ENCODE results near the gene DOCK1.
"Not testable (repeated sequence)": the region's sequence is repeated elsewhere in the genome, so short reads cannot be mapped to it uniquely, and the experiment has no call there.

Gene DOCK1

GRCh38 chr10:126903656-126904360 is 1.4 kb upstream of the DOCK1 start:
- DNase-seq (ENCODE audit: low read depth in 3 of 3): no peak

GRCh38 chr10:126904516-126904817 is 761 bp upstream of the DOCK1 start:
- no peak for DNase-seq (ENCODE audit: low read depth in 3 of 3)

DNA sequence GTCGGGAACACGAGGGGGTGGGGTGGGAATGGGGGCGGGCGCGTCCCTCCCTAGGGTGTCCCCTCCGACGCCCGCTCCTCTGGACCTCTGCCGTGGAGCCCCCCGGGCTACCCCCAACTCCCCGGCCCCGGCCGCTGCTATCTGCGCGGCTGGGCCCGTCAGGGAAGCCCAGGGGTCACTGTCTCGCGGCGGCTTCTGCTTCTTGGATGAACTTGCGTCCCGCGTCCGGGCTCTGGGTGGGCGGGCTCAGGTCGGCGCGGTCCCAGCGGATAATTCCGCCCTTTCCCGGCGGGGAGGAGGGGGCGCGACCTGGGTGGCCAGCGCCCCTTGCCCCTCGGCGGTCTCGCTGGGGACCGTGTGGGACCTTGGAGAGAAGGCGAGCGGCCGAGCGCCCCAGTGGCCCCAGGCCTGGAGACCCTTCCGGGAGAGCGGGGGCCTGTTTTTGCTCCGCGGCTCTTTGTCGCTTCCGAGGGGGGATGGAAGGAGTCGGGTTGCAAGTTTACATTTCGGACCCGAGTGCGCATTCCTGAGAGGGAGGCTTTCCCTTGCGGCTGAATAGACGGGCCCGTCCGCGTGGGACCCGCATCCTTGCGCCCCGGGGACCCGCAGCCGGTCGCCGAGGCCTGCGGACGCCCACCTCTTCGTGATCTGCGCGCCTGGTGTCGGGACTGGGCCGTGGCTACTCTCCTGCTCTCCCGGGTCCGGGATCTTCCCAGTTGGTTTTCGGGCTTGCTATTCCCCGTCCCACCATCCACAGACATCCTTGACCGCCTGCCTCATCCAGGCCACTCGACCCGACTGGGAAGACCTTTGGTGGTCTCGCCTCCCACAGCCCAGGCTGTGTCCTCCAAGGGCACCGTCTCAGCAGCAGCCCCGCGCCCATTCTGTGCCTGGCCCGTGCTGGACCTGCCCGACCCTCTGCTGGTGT is 812 bp downstream of the DOCK1 start:
- DNase-seq (ENCODE audit: low read depth in 3 of 3): no peak

GRCh38 chr10:126906704-126907422 is 1.6 kb downstream of the DOCK1 start:
- DNase-seq (ENCODE audit: low read depth in 3 of 3): no peak

DNA sequence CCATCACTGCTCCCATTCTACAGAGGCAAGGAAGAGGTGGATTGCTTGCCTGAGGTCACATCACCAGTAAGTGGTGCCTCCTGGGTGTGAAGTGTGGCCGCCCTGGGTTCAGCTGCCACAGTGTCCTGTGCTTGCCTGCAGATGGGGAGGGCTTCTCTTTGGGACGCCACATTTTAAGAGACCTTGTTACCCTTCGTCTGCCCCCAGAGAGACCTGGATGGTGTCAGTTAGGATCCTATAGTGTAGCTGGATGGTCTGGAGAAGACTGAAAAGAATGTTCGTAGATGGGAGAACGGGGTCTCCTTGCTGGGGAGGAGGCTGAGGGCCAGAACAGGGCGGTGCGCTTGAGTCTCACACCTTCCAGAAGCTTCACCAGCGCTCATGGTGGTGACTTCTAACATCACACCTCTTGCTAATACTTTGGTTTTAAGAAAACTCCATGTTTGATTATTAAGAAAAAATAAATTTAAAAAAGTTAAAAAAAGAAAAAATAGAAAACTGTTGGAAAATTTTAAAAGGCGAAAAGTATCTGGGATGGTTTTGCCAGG is 2.3 kb downstream of the DOCK1 start:
- DNase-seq (ENCODE audit: low read depth in 3 of 3): no peak

GRCh38 chr10:126908225-126908624 is 3.0 kb downstream of the DOCK1 start:
- DNase-seq (ENCODE audit: low read depth in 3 of 3): no peak

GRCh38 chr10:126908729-126909128 is 3.5 kb downstream of the DOCK1 start:
- no peak for DNase-seq (ENCODE audit: low read depth in 3 of 3)

GRCh38 chr10:126909147-126909546 is 3.9 kb downstream of the DOCK1 start:
- DNase-seq (ENCODE audit: low read depth in 3 of 3): no peak

DNA sequence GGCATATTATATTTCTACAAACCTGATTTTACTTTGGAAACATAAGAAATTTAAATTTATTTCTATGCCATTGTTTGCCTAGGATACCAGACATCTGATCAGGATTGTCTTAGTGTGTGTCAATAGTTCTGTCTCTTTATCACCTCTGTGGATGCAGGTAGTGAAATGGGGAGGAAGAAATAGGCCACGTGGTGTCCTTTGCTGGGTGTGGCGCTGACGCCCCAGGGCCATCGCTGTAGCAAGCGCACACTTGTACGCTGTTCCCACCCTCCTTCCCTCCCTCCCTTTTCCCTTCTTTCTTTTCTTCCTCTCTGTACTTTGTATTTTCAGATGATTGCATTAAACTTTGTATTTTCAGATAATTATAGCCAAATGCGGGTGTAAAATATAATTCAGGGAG is 5.0 kb downstream of the DOCK1 start:
- no peak for DNase-seq (ENCODE audit: low read depth in 3 of 3)

- no peak for DNase-seq (ENCODE audit: low read depth in 3 of 3)
These were observed 5.6 kb downstream of the DOCK1 start for GRCh38 chr10:126910798-126911197.

DNA sequence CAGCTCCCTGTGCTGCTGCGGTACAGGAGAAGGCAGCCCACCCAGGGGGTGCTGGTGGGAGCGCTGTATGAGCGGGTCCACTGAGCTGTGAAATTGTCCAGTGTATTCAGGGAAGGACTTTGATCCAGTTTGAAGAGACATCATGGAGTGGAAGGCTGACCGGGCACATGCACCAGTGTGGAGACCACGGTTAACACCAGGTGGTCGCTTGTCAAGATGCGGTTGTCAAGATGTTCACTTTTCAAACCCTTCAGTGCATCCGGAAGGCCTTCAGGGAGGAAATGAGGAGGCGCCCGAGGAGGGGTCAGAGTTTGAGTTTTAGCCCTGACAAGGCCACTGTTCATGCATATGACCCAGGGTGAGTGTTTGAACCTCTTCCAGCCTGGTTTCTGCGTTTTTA is 6.1 kb downstream of the DOCK1 start:
- DNase-seq (ENCODE audit: low read depth in 3 of 3): no peak

- no peak for DNase-seq (ENCODE audit: low read depth in 3 of 3)
These were observed 8.1 kb downstream of the DOCK1 start for GRCh38 chr10:126913316-126913715.

DNA sequence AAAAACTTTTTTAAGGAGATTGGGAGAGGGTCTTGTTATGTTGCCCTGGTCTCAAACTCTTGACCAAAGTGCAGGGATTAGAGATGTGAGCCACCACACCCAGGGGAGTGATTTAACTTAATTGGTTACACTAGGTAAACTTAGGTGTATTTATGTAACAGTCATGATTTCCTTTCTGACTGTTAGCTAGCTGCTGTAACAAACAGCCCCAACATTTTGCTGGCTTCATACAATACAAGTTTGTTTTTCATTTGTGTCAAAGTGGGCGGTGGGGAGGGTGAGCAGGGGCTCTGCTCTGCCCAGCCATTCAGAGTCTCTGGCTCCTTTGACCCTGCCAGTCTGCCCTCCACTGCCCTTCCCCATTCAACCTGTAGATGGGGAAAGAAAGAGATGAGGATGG is 9.3 kb downstream of the DOCK1 start:
- no peak for DNase-seq (ENCODE audit: low read depth in 3 of 3)

GRCh38 chr10:126916952-126917351 is 11.7 kb downstream of the DOCK1 start:
- DNase-seq (ENCODE audit: low read depth in 3 of 3): not testable (repeated sequence)

DNA sequence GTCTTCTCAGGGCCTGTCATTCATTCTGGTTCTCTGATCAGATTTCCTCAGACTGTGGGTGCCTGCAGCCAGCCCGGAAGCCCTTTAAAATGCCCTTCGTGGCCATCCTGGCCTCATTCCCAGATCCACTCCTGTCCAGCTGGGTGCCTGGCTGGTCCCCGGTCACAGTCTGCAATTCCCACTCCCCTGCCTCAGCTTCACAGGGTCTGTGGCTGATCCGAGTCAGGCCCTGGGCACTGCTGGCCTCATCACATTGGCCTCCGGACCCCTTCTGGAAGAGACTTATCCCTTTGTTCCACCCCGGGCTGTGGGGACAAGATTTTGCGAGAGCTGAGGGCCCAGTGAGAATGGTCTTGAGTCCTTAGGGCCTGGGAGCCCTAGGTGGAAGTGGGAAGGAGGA is 12.1 kb downstream of the DOCK1 start:
- no peak for DNase-seq (ENCODE audit: low read depth in 3 of 3)

DNA sequence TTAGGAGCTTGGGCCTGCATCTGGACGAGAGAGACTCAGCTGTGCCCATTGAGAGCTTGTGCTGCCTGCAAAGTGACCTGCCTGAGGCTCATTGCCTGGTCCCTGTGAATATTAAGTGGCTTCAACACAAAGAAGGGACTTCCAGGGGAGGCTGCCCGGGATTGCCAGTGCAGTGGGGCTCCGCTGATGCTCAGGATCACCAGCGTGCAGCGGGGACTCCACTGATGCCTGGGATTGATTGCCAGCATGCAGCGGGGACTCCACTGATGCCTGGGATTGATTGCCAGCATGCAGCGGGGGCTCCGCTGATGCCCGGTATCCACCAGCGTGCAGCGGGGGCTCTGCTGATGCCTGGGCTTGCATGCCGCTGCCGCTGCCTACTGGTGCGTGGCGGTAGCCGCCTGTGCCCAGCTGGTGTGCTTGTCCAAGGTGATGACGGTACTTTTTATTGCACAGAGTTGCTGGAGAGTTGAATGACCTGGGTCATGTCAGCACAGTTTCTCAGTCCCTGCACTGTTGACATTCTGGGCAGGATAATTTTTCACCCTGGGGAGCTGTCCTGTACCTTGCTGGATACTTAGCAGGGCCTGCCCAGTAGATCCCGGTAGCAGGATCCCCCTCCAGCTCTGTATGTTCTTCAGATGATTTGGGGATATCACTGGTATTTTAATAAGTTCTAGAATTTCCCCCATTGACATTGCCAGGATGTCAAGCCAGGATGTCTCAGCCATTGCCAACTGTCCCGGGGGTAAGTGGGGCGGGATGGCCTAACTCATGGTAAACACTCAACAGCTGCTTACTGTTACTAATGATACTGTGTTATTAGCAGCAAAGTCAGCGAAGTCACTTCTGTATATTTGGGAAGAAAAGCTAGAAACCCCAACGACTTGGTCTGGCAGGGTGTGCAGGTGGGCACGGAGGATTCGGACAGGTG is 13.0 kb downstream of the DOCK1 start:
- no peak for DNase-seq (ENCODE audit: low read depth in 3 of 3)

GRCh38 chr10:126919426-126919825 is 14.2 kb downstream of the DOCK1 start:
- DNase-seq (ENCODE audit: low read depth in 3 of 3): no peak

- DNase-seq (ENCODE audit: low read depth in 3 of 3): no peak
These were observed 15.9 kb downstream of the DOCK1 start for GRCh38 chr10:126921162-126921561.

GRCh38 chr10:126921974-126922525 is 16.8 kb downstream of the DOCK1 start:
- DNase-seq (ENCODE audit: low read depth in 3 of 3): no peak

- no peak for DNase-seq (ENCODE audit: low read depth in 3 of 3)
These were observed 19.1 kb downstream of the DOCK1 start for GRCh38 chr10:126924180-126924914.
